ENCODE measurements around the gene DACT2. TPM values are rescaled to one million over a fixed set of nuclear protein-coding genes. Genes with fewer than 3 reads are reported as not detected.

DACT2 gene
- total and polyA plus RNA-seq, 9 of the 15 experiments (the other 6 are each of a cell fraction or from before 2014, with no cell fraction given), result not detected

DNA sequence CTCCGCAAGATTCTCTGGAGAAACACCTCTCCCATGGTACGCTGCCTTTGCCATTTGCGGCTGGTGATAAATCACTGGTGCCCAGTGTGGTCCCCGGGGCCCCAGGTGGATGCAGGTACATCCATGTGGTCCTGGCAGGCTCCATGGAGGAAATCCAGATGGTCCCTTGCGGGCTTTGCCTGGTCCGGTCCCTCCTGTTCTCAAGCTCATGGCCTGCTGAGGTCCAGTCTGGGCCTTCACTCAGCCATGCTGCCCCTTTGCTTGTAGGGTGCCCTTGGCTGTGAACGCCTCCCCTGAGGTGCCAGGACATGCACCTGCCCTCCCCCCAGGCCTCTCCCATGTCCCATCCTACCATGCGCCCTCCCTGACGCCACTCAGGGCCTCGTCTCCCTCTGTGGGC lies 21.2 kb upstream of the DACT2 start (continued):
- TF ChIP-seq, protein P1, sequence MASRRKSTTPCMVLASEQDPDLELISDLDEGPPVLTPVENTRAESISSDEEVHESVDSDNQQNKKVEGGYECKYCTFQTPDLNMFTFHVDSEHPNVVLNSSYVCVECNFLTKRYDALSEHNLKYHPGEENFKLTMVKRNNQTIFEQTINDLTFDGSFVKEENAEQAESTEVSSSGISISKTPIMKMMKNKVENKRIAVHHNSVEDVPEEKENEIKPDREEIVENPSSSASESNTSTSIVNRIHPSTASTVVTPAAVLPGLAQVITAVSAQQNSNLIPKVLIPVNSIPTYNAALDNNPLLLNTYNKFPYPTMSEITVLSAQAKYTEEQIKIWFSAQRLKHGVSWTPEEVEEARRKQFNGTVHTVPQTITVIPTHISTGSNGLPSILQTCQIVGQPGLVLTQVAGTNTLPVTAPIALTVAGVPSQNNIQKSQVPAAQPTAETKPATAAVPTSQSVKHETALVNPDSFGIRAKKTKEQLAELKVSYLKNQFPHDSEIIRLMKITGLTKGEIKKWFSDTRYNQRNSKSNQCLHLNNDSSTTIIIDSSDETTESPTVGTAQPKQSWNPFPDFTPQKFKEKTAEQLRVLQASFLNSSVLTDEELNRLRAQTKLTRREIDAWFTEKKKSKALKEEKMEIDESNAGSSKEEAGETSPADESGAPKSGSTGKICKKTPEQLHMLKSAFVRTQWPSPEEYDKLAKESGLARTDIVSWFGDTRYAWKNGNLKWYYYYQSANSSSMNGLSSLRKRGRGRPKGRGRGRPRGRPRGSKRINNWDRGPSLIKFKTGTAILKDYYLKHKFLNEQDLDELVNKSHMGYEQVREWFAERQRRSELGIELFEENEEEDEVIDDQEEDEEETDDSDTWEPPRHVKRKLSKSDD (conservative IDR thresholded peaks at IDR 0.05; ENCODE audit: low read length), result no peak
- TF ChIP-seq, protein P2, sequence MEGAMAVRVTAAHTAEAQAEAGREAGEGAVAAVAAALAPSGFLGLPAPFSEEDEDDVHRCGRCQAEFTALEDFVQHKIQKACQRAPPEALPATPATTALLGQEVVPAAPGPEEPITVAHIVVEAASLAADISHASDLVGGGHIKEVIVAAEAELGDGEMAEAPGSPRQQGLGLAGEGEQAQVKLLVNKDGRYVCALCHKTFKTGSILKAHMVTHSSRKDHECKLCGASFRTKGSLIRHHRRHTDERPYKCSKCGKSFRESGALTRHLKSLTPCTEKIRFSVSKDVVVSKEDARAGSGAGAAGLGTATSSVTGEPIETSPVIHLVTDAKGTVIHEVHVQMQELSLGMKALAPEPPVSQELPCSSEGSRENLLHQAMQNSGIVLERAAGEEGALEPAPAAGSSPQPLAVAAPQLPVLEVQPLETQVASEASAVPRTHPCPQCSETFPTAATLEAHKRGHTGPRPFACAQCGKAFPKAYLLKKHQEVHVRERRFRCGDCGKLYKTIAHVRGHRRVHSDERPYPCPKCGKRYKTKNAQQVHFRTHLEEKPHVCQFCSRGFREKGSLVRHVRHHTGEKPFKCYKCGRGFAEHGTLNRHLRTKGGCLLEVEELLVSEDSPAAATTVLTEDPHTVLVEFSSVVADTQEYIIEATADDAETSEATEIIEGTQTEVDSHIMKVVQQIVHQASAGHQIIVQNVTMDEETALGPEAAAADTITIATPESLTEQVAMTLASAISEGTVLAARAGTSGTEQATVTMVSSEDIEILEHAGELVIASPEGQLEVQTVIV (CRISPR knock-in tag; IDR thresholded peaks at IDR 0.05; ENCODE audit: borderline replicate concordance), result no peak
- no peak for TF ChIP-seq ZNF696 (CRISPR knock-in tag; conservative IDR thresholded peaks at IDR 0.05)
- TF ChIP-seq CREB3L1 (IDR thresholded peaks at IDR 0.05; ENCODE audit: borderline replicate concordance, low read depth), result no peak
- TF ChIP-seq, protein P3, sequence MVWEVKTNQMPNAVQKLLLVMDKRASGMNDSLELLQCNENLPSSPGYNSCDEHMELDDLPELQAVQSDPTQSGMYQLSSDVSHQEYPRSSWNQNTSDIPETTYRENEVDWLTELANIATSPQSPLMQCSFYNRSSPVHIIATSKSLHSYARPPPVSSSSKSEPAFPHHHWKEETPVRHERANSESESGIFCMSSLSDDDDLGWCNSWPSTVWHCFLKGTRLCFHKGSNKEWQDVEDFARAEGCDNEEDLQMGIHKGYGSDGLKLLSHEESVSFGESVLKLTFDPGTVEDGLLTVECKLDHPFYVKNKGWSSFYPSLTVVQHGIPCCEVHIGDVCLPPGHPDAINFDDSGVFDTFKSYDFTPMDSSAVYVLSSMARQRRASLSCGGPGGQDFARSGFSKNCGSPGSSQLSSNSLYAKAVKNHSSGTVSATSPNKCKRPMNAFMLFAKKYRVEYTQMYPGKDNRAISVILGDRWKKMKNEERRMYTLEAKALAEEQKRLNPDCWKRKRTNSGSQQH (CRISPR knock-in tag; IDR thresholded peaks at IDR 0.05), result no peak
- no peak for TF ChIP-seq ZNF232 (CRISPR knock-in tag; IDR thresholded peaks at IDR 0.05)
- no peak for TF ChIP-seq SAFB2 (IDR thresholded peaks at IDR 0.05; ENCODE audit: borderline replicate concordance, low read depth, low read length, severe bottlenecking)
- no peak for TF ChIP-seq ZFP1 (CRISPR knock-in tag; IDR thresholded peaks at IDR 0.05)
